Sigmoid colon (tissue), 4 donors: Measurements from ENCODE around the gene KRT80.

Experiments
- EP300 ChIP-seq, 4 donors: sonication (generic); formaldehyde crosslinking; IDR thresholded peaks; one replicate each; pipeline ENCODE4 v1.6.1; 2017; ENCODE audit warnings: antibody characterized with exemption in 4 of 4
- POLR2A ChIP-seq, 2 donors: fragments of 450-650 bp; IDR thresholded peaks; one replicate each; pipeline ENCODE4 v1.6.1; 2016; ENCODE audit warnings: antibody characterized with exemption in 2 of 2, mild to moderate bottlenecking in 2 of 2, moderate library complexity in 2 of 2

GRCh38 chr12:52120951-52121823 is 70.6 kb downstream of the KRT80 start:
- no peak for TF ChIP-seq POLR2A (IDR thresholded peaks at IDR 0.05)
- no peak for TF ChIP-seq EP300 (IDR thresholded peaks at IDR 0.05)
